ENCODE results near the gene TNFAIP3. TPM values are rescaled to one million over a fixed set of nuclear protein-coding genes. Genes with fewer than 3 reads are reported as not detected.
A peak's percentile ranks its signal among the peaks of the same experiment; 100 is the strongest.

Gene TNFAIP3
- total RNA-seq, 4 donors from 2014 or later = 14.4 to 36.2 (median 19.6) TPM

DNA sequence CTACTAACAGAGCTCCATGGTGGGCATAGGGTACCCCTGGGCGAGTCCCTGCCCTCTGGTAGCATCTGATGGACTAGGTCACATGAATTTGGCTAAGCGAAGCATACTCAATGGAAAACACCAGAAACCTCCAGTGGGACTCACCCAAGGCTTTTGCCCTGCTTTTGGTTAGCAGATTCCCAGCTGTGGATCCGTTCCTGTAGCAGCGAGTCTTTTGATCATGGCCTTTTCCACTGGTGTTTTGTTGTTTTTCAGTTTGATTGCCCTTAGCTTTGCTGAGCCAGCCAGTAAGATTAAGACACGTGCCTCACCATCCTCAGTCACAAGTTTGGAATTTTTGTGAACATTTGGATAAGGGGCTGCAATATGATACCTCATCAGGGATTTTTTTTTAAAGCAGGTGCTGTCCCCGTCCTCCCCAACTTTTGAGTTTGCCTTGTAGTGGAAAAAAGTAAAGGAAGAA is 8.0 kb downstream of the TNFAIP3 start:
- Histone ChIP-seq H3K9me3 (no peaks in the 10 kb centered on the region), H3K36me3 (no peaks in the 10 kb centered on the region), H3K27ac (peak overlapping the region; percentile 38 to 52), H3K27me3 (no peaks in the 10 kb centered on the region), H3K4me3 (no peak overlapping the region), H3K4me1 (peaks cover 7 to 8% of the 10 kb centered on the region in 2 donors)
- intact Hi-C loops (cut with DNase I; ENCODE audit: low total_unique reads) = loop anchor here (10.0 kb wide), 1 partner anchor 170 kb away; no protein-coding TSS in a partner anchor
- no peak for DNase-seq
- TF ChIP-seq, protein P1, sequence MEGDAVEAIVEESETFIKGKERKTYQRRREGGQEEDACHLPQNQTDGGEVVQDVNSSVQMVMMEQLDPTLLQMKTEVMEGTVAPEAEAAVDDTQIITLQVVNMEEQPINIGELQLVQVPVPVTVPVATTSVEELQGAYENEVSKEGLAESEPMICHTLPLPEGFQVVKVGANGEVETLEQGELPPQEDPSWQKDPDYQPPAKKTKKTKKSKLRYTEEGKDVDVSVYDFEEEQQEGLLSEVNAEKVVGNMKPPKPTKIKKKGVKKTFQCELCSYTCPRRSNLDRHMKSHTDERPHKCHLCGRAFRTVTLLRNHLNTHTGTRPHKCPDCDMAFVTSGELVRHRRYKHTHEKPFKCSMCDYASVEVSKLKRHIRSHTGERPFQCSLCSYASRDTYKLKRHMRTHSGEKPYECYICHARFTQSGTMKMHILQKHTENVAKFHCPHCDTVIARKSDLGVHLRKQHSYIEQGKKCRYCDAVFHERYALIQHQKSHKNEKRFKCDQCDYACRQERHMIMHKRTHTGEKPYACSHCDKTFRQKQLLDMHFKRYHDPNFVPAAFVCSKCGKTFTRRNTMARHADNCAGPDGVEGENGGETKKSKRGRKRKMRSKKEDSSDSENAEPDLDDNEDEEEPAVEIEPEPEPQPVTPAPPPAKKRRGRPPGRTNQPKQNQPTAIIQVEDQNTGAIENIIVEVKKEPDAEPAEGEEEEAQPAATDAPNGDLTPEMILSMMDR (IDR thresholded peaks at IDR 0.05) = no peak
- no peak for TF ChIP-seq POLR2A (IDR thresholded peaks at IDR 0.05)

DNA sequence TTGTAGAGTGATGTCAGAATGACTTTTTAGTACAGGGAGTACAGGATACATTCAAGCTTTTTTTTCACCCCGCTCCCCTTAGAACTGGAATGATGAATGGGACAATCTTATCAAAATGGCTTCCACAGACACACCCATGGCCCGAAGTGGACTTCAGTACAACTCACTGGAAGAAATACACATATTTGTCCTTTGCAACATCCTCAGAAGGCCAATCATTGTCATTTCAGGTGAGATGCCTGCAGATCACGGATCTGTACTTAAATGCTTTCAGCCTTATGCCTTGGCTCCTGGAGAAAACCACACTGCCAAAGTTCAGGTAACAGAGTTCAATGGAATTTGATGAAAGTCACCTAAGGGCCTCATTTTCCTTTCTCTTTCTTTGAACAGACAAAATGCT is 8.5 kb downstream of the TNFAIP3 start:
- Histone ChIP-seq H3K4me1 (peaks cover 7 to 8% of the 10 kb centered on the region in 2 donors), H3K27me3 (no peaks in the 10 kb centered on the region), H3K4me3 (no peak overlapping the region), H3K36me3 (no peaks in the 10 kb centered on the region), H3K27ac (peak overlapping the region; percentile 38 to 52), H3K9me3 (no peaks in the 10 kb centered on the region)
- DNase-seq = no peak
- intact Hi-C loops (cut with DNase I; ENCODE audit: low total_unique reads) = loop anchor here (10.0 kb wide), 1 partner anchor 171 kb away; no protein-coding TSS in a partner anchor
- no peak for TF ChIP-seq POLR2A (IDR thresholded peaks at IDR 0.05)
- TF ChIP-seq, protein P1 (IDR thresholded peaks at IDR 0.05) = no peak

DNA sequence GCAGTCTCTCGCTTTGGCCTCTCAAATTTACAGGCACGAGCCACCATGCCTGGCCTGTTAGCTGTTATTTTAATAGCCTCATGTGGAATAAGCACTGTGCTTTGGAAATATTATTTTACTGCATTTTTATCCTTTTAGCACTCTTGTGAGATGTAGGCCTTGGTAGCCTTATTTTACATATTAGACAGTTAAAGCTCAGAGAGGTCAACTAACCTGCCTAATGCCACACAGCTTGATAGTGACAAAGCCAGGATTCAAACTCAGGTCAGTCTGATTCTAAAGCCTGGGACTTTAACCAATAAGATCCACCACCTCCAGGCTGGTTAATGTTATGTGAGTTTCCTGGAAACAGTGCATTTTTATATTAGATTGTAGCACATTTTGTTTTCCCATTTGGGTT is 9.5 kb downstream of the TNFAIP3 start:
- Histone ChIP-seq H3K4me3 (no peak overlapping the region), H3K36me3 (no peaks in the 10 kb centered on the region), H3K9me3 (no peaks in the 10 kb centered on the region), H3K27ac (no peak overlapping the region), H3K4me1 (peaks cover 7 to 8% of the 10 kb centered on the region in 2 donors), H3K27me3 (no peaks in the 10 kb centered on the region)
- intact Hi-C loops (cut with DNase I; ENCODE audit: low total_unique reads) = loop anchor here (10.0 kb wide), 1 partner anchor 172 kb away; no protein-coding TSS in a partner anchor
- no peak for DNase-seq
- TF ChIP-seq, protein P1 (IDR thresholded peaks at IDR 0.05) = no peak
- no peak for TF ChIP-seq POLR2A (IDR thresholded peaks at IDR 0.05)

DNA sequence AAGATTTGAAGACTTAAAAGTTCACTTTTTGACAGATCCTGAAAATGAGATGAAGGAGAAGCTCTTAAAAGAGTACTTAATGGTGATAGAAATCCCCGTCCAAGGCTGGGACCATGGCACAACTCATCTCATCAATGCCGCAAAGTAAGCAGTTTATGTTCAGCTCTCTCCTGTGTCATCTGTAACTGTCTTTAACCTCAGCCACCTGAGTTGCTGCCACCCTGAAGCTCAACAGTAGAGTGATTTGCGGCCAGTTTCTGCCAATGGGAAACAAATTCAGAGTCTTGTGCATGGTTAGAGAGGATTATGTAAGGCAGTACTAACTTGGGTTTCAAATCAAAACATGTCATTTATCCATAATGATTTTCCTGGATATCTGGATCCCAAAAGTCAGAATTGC is 10.1 kb downstream of the TNFAIP3 start:
- intact Hi-C loops (cut with DNase I; ENCODE audit: low total_unique reads) = loop anchor here (10.0 kb wide), 1 partner anchor 172 kb away; no protein-coding TSS in a partner anchor
- no peak for DNase-seq
- no peak for TF ChIP-seq POLR2A (IDR thresholded peaks at IDR 0.05)
- TF ChIP-seq, protein P1 (IDR thresholded peaks at IDR 0.05) = no peak
- Histone ChIP-seq H3K9me3 (no peaks in the 10 kb centered on the region), H3K36me3 (no peaks in the 10 kb centered on the region), H3K4me3 (no peak overlapping the region), H3K4me1 (peaks cover 7 to 8% of the 10 kb centered on the region in 2 donors), H3K27me3 (no peaks in the 10 kb centered on the region), H3K27ac (no peak overlapping the region)

DNA sequence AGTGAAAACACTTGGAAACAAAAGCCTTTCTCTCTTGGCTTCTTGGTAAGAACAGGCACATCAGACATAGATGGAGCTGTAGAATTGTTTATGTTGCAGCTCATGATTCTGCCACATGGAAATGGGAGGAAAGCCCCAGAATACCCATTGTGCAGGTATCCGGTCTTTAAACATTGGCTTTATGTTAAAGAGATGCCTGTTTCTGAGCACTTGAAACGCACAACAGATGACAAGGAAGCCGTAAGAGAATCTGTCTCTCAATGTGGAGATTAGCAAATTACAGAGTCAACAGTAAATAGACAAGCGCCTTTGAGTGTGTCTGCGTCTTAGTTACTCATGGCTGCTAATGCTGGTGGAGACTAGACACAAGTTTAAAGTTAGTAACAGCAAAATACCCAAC is 10.5 kb downstream of the TNFAIP3 start:
- H3K4me3 ChIP-seq = no peak overlapping the region
- TF ChIP-seq, protein P1 (IDR thresholded peaks at IDR 0.05) = no peak
- TF ChIP-seq POLR2A (IDR thresholded peaks at IDR 0.05) = no peak
- DNase-seq = no peak
- intact Hi-C loops (cut with DNase I; ENCODE audit: low total_unique reads) = loop anchor here (10.0 kb wide), 1 partner anchor 173 kb away; no protein-coding TSS in a partner anchor
- no peak overlapping the region for H3K27ac ChIP-seq
- no peaks in the 10 kb centered on the region for H3K27me3 ChIP-seq
- H3K36me3 ChIP-seq = no peaks in the 10 kb centered on the region
- peaks cover 7 to 8% of the 10 kb centered on the region in 2 donors for H3K4me1 ChIP-seq
- no peaks in the 10 kb centered on the region for H3K9me3 ChIP-seq

Data from uterus (tissue), 4 donors.